Fibroblast of lung (primary cell): ENCODE results near the gene CDH15. TPM values are rescaled to one million over a fixed set of nuclear protein-coding genes. Genes with fewer than 3 reads are reported as not detected.

Source experiments
- DNase-seq, 2 donors: peaks; one replicate each; pipeline versions ENCODE4 v3.0.0 to v3.0.0-alpha.2; 2010; ENCODE audit warnings: low read depth in 2 of 2
- H2AFZ ChIP-seq: 2 replicates; pipeline ENCODE4 v1.5.1; 2012; ENCODE audit warnings: low read length, control low read depth, inconsistent platforms
- H3K27ac ChIP-seq: 2 replicates; pipeline ENCODE4 v1.5.1; 2011; ENCODE audit warnings: low read length, control low read depth; ENCODE audit not compliant: insufficient read depth
- H3K27me3 ChIP-seq: 2 replicates; pipeline ENCODE4 v1.5.1; 2011; ENCODE audit warnings: mild to moderate bottlenecking, low read length; ENCODE audit not compliant: control insufficient read depth, insufficient read depth
- H3K36me3 ChIP-seq: 2 replicates; pipeline ENCODE4 v1.5.1; 2011; ENCODE audit warnings: low read length; ENCODE audit not compliant: control insufficient read depth, insufficient read depth
- H3K4me1 ChIP-seq: 2 replicates; pipeline ENCODE4 v1.5.1; 2011; ENCODE audit warnings: low read length; ENCODE audit not compliant: control insufficient read depth, insufficient read depth; ENCODE audit errors: extremely low read depth
- H3K4me2 ChIP-seq: 2 replicates; pipeline ENCODE4 v1.5.1; 2011; ENCODE audit warnings: low read length, control low read depth; ENCODE audit not compliant: insufficient read depth; ENCODE audit errors: extremely low read depth
- H3K4me3 ChIP-seq, 4 experiments: fragments of 200-600 bp in 1 of 4; sonication (generic) in 1 of 4; replicated peaks in 1 of 4; 2 replicates each; pipeline ENCODE4 v1.5.1; 2011 to 2016; ENCODE audit warnings: low read length in 4 of 4, low read depth in 3 of 4, mild to moderate bottlenecking in 3 of 4, control low read depth in 2 of 4, inconsistent platforms in 1 of 4, mixed read lengths in 1 of 4; ENCODE audit not compliant: insufficient read depth in 1 of 4; ENCODE audit errors: control extremely low read depth in 1 of 4
- H3K79me2 ChIP-seq: 2 replicates; pipeline ENCODE4 v1.5.1; 2012; ENCODE audit warnings: mild to moderate bottlenecking, low read length, inconsistent platforms; ENCODE audit not compliant: control insufficient read depth, insufficient read depth
- H3K9ac ChIP-seq: 2 replicates; pipeline ENCODE4 v1.5.1; 2011; ENCODE audit warnings: mild to moderate bottlenecking, low read length, control low read depth; ENCODE audit not compliant: insufficient read depth
- H3K9me3 ChIP-seq: 2 replicates; pipeline ENCODE4 v1.5.1; 2012; ENCODE audit warnings: low read depth, low read length; ENCODE audit not compliant: control insufficient read depth, insufficient read depth
- H4K20me1 ChIP-seq: 2 replicates; pipeline ENCODE4 v1.5.1; 2011; ENCODE audit warnings: low read length; ENCODE audit not compliant: control insufficient read depth, insufficient read depth; ENCODE audit errors: extremely low read depth
- CTCF ChIP-seq, 2 donors: IDR thresholded peaks in 1 of 2; conservative IDR thresholded peaks in 1 of 2; 1 replicate in 1 of 2; 2 replicates in 1 of 2; pipeline ENCODE4 v1.5.1; 2011 to 2012; ENCODE audit warnings: low read length in 2 of 2, control low read depth in 1 of 2, inconsistent platforms in 1 of 2, low read depth in 1 of 2, mild to moderate bottlenecking in 1 of 2
- EZH2 ChIP-seq: IDR thresholded peaks from 2 replicates; pipeline ENCODE4 v1.5.1; 2012; ENCODE audit warnings: low read length, control low read depth, mild to moderate bottlenecking; ENCODE audit errors: missing control alignments
- polyA plus RNA-seq, 2 donors: library from polyadenylated mRNA; depleted of rRNA in 1 of 2; stranded (reverse) in 1 of 2; unstranded in 1 of 2; fragments of >200 nt; gene quantifications; 2 replicates each; pipeline ENCODE4 v1.2.1, GENCODE V29; 2011 to 2012; ENCODE audit warnings: missing spikeins in 1 of 2
- total RNA-seq: library from RNA; depleted of rRNA; stranded (reverse); fragments of >200 nt; gene quantifications from 2 replicates; pipeline ENCODE4 v1.2.1, GENCODE V29; 2014

The CDH15 gene
- total and polyA plus RNA-seq, 2 donors (not counting 1 experiment from before 2014, with no cell fraction given) = 0.10 to 0.99 TPM

GRCh38 chr16:89193576-89194293, 22.2 kb downstream of the CDH15 start:
- no peak overlapping the region for H3K4me2 ChIP-seq

GRCh38 chr16:89194340-89195311, 23.1 kb downstream of the CDH15 start:
- Histone ChIP-seq H4K20me1 (no peaks in the 10 kb centered on the region), H3K4me1 (no peaks in the 10 kb centered on the region), H3K79me2 (no peaks in the 10 kb centered on the region), H3K4me3 (no peak overlapping the region), H2AFZ (no peak overlapping the region), H3K9me3 (no peaks in the 10 kb centered on the region), H3K9ac (no peak overlapping the region), H3K27me3 (peaks cover under 1% of the 10 kb centered on the region), H3K4me2 (no peak overlapping the region), H3K27ac (no peak overlapping the region), H3K36me3 (no peaks in the 10 kb centered on the region)
- DNase-seq = no peak
- TF ChIP-seq EZH2 (no peak), CTCF (conservative IDR thresholded peaks at IDR 0.05 in 1 of 2, IDR thresholded peaks at IDR 0.05 in 1 of 2; ENCODE audit: low read depth in 1 of 2, low read length in 2 of 2) (no peak)

More at GRCh38 chr16:89193576-89194293, 22.2 kb downstream of the CDH15 start:
- no peak for DNase-seq
- Histone ChIP-seq H3K36me3 (no peaks in the 10 kb centered on the region), H3K4me3 (no peak overlapping the region), H3K27me3 (no peaks in the 10 kb centered on the region), H4K20me1 (no peaks in the 10 kb centered on the region), H3K79me2 (no peaks in the 10 kb centered on the region), H3K4me1 (no peaks in the 10 kb centered on the region), H3K27ac (no peak overlapping the region), H3K9me3 (no peaks in the 10 kb centered on the region), H2AFZ (no peak overlapping the region), H3K9ac (no peak overlapping the region)
- no peak for TF ChIP-seq EZH2
- no peak for TF ChIP-seq CTCF (conservative IDR thresholded peaks at IDR 0.05 in 1 of 2, IDR thresholded peaks at IDR 0.05 in 1 of 2; ENCODE audit: low read depth in 1 of 2, low read length in 2 of 2)

GRCh38 chr16:89195521-89196171, 24.1 kb downstream of the CDH15 start:
- DNase-seq = no peak
- Histone ChIP-seq H3K4me2 (no peak overlapping the region), H3K9ac (no peak overlapping the region), H3K36me3 (no peaks in the 10 kb centered on the region), H3K27me3 (peaks cover 11% of the 10 kb centered on the region), H4K20me1 (no peaks in the 10 kb centered on the region), H3K79me2 (no peaks in the 10 kb centered on the region), H3K4me1 (no peaks in the 10 kb centered on the region), H3K27ac (no peak overlapping the region), H3K4me3 (no peak overlapping the region), H3K9me3 (no peaks in the 10 kb centered on the region), H2AFZ (no peak overlapping the region)
- TF ChIP-seq EZH2 (no peak), CTCF (conservative IDR thresholded peaks at IDR 0.05 in 1 of 2, IDR thresholded peaks at IDR 0.05 in 1 of 2; ENCODE audit: low read depth in 1 of 2, low read length in 2 of 2) (no peak)
